Left ventricle myocardium inferior (tissue), 1 donor: Measurements from ENCODE around the gene CST5. TPM values are rescaled to one million over a fixed set of nuclear protein-coding genes. Genes with fewer than 3 reads are reported as not detected.
"Not testable (repeated sequence)": the region's sequence is repeated elsewhere in the genome, so short reads cannot be mapped to it uniquely, and the experiment has no call there.

Experiments
- DNase-seq: peaks from one replicate; pipeline ENCODE4 v3.0.0-alpha.2; 2020
- H3K27ac ChIP-seq: fragments of 200-600 bp; replicated peaks from 2 replicates; pipeline ENCODE4 v1.8.0; 2021
- H3K27me3 ChIP-seq: fragments of 200-600 bp; 2 replicates; pipeline ENCODE4 v1.8.0; 2021; ENCODE audit warnings: low read depth
- H3K36me3 ChIP-seq: fragments of 200-600 bp; 2 replicates; pipeline ENCODE4 v1.8.0; 2021
- H3K4me1 ChIP-seq: fragments of 200-600 bp; 2 replicates; pipeline ENCODE4 v1.8.0; 2021
- H3K4me3 ChIP-seq: fragments of 200-600 bp; 2 replicates; pipeline ENCODE4 v1.8.0; 2021; ENCODE audit warnings: mild to moderate bottlenecking, moderate library complexity
- H3K9me3 ChIP-seq: fragments of 200-600 bp; replicated peaks from 2 replicates; pipeline ENCODE4 v1.8.0; 2021
- intact Hi-C: fragments of 100-400 bp; cut with micrococcal nuclease; formaldehyde crosslinking; loops from one replicate; pipeline ENCODE4 v1.11.0; 2022
- total RNA-seq: library from RNA; stranded (reverse); fragmentation: NEBNext Ultra II Directional; extraction: Animal tissue kit (Norgen Biotek cat#: 25700); gene quantifications from one replicate; pipeline ENCODE4 v1.2.1, GENCODE V29; 2021
- TF ChIP-seq, protein P1 (sequence below): fragments of 200-600 bp; IDR thresholded peaks from 2 replicates; pipeline ENCODE4 v1.8.0; 2021; ENCODE audit warnings: antibody characterized with exemption, mild to moderate bottlenecking, borderline replicate concordance
- donor health status: DM: no; HTN: yes; CAD: no; lungs with severe emphysema.

CST5 gene
- total RNA-seq, 1 donor from 2014 or later: not detected

DNA sequence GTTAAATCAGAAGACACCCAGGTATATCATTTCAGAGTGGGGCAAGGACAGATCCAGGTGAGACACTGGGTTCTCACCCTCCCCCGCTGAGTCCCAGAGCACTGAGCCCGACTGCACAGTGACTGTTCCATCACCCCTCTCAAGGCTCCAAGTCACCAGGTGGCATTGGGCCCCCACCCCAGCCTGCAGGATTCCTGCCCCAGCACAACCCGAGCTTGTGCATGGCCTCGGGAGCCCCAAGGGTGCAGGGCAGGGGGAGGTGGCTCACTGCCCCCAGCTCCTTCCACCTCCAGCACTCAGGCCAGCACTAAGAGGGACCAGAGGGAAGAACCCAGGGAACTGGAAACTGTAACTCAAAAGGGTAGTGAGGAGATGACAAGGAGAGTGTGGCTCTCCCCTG, 39.3 kb upstream of the CST5 start:
- Histone ChIP-seq H3K27me3 (peaks cover 8% of the 10 kb centered on the region), H3K4me1 (peaks cover 14% of the 10 kb centered on the region), H3K36me3 (no peaks in the 10 kb centered on the region), H3K9me3 (no peaks in the 10 kb centered on the region), H3K4me3 (no peak overlapping the region), H3K27ac (no peak overlapping the region)
- no peak for DNase-seq
- intact Hi-C loops: no loop called here
- TF ChIP-seq, protein P1, sequence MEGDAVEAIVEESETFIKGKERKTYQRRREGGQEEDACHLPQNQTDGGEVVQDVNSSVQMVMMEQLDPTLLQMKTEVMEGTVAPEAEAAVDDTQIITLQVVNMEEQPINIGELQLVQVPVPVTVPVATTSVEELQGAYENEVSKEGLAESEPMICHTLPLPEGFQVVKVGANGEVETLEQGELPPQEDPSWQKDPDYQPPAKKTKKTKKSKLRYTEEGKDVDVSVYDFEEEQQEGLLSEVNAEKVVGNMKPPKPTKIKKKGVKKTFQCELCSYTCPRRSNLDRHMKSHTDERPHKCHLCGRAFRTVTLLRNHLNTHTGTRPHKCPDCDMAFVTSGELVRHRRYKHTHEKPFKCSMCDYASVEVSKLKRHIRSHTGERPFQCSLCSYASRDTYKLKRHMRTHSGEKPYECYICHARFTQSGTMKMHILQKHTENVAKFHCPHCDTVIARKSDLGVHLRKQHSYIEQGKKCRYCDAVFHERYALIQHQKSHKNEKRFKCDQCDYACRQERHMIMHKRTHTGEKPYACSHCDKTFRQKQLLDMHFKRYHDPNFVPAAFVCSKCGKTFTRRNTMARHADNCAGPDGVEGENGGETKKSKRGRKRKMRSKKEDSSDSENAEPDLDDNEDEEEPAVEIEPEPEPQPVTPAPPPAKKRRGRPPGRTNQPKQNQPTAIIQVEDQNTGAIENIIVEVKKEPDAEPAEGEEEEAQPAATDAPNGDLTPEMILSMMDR: no peak

DNA sequence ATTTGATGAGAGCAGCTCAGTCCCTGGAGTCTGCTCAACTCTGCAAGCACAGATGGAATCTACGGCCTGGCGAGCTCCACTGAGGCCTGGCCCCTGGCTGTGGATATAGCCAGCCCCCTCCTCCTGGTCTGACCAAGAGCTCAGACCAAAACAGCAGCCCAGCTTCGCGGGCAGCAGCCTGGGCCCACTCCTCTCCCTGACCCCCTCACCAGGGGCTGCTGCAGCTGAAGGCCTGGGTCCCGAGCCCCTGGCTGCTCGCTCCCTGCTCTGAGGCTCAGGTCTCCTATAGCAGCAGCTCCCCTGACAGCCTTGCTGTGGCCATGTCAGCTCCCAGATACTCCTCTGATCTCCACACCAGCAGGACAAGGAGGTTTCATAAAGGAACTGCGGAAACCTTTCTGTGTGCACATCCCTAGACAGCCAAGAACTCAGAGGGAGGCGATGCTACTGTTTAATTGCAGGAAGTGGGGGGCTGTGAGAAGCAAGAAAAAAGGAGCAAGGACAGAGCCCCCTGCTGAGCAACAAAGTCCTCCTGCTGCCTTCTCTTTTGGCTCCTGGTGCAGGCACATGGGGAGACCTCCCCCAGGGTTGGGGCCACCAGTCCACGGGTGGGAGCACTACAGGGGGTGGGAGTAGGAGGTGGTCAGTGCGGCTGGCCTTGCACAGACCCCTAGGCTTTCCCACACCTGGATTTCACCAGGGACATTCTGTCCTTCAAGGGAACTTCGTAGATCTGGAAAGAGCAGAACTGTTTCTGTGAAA, 38.7 kb upstream of the CST5 start:
- TF ChIP-seq, protein P1: no peak
- no peak overlapping the region for H3K27ac ChIP-seq
- H3K9me3 ChIP-seq: no peaks in the 10 kb centered on the region
- no peaks in the 10 kb centered on the region for H3K36me3 ChIP-seq
- no peak for DNase-seq
- intact Hi-C loops: no loop called here
- peaks cover 14% of the 10 kb centered on the region for H3K4me1 ChIP-seq
- H3K27me3 ChIP-seq: peaks cover 14% of the 10 kb centered on the region
- no peak overlapping the region for H3K4me3 ChIP-seq

DNA sequence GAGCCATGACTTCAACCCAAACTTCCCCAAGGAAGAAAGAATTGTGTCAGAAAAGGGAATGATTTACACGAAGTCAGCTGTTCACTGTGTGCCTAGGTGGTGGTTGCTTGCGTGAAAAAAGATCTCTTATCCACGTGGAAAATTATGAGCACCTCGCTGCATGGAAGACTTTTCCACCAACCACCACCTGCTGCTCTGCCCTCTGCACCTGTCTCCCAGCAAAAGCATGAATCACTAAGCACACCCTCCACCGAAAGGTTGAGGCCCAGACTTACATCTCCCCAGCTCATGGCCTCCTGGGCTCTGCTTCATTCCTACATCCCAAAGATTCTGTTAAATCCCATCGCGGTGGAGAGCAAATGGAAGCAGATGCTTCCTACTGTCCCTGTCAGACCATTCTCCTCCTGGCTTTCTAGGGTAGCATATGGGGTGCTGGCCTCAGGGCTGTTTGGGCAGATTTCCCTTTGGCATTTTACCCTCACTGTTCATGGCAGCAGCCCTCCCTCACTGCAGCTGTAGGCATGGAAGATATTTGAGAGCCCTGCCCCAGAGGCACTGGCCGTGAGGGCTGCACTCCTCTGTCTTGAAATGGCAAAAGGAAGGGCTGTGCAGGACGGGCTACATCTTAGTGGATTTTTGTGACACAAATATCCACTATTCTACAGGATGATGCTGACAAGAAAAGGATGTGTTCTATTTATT, 37.6 kb upstream of the CST5 start:
- Histone ChIP-seq H3K4me3 (no peak overlapping the region), H3K27ac (no peak overlapping the region), H3K4me1 (peaks cover 14% of the 10 kb centered on the region), H3K27me3 (peaks cover 24% of the 10 kb centered on the region), H3K36me3 (no peaks in the 10 kb centered on the region), H3K9me3 (no peaks in the 10 kb centered on the region)
- intact Hi-C loops: no loop called here
- TF ChIP-seq, protein P1: no peak
- DNase-seq: no peak

DNA sequence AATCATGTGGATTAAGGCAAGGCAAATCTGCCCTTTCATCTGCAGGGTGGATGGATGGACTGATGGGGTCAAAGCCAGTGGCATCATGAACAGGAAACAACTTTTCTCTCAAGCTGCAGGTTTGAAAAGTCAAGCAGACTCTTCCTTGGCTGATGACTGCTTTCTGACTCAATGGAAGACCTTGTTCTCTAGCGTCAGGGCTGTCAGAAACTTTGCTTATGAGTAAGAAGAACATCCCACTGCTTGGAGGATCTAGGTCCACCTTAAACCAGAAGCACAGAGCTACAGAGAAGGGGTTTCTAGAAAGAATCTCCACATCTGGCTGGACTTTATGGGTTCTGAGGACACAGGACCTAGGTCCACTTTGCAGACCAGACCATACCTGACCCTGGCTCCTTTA, 36.3 kb upstream of the CST5 start:
- peaks cover 8% of the 10 kb centered on the region for H3K4me1 ChIP-seq
- TF ChIP-seq, protein P1: no peak
- H3K27ac ChIP-seq: no peak overlapping the region
- no peak overlapping the region for H3K4me3 ChIP-seq
- H3K27me3 ChIP-seq: peaks cover 36% of the 10 kb centered on the region
- intact Hi-C loops: no loop called here
- no peaks in the 10 kb centered on the region for H3K36me3 ChIP-seq
- H3K9me3 ChIP-seq: no peaks in the 10 kb centered on the region
- no peak for DNase-seq

- intact Hi-C loops: not testable (repeated sequence)
These were observed 34.9 kb upstream of the CST5 start for GRCh38 chr20:23914469-23914868.

DNA sequence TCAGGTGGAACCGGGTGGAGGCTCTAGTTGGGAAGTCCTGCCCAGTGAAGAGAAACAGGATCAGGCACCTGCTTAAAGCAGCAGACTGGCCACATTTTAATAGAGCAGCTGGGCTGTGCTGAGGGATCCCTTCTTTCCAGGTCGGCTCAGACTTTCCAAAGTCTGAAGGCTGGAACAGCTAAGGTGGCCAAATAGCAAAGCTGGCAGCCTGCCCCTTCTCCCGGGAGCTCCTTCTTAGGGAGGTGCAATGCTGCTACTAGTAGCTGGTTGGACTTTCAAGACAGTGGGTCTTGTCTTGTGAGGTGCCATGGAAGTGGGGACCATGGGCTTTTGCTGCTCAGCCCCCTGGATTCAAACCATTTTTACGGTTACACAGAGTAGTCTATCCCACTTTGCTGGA, 30.7 kb upstream of the CST5 start:
- intact Hi-C loops: no loop called here
- H3K36me3 ChIP-seq: no peaks in the 10 kb centered on the region
- no peak overlapping the region for H3K4me3 ChIP-seq
- no peak overlapping the region for H3K27ac ChIP-seq
- peaks cover 60% of the 10 kb centered on the region for H3K27me3 ChIP-seq
- DNase-seq: no peak
- TF ChIP-seq, protein P1: no peak
- peaks cover 18% of the 10 kb centered on the region for H3K9me3 ChIP-seq
- H3K4me1 ChIP-seq: no peaks in the 10 kb centered on the region

More at GRCh38 chr20:23914469-23914868, 34.9 kb upstream of the CST5 start:
- DNase-seq, H3K27ac ChIP-seq, H3K36me3 ChIP-seq, H3K9me3 ChIP-seq, H3K4me1 ChIP-seq, H3K4me3 ChIP-seq: not testable (repeated sequence)
- peaks cover 50% of the 10 kb centered on the region for H3K27me3 ChIP-seq
